HG03520 (cell line): ENCODE results near the gene SHB.

Source experiments
- ATAC-seq: cut with Tn5 transposase; IDR thresholded peaks from one replicate; pipeline ENCODE4 v1.9.1; 2021; ENCODE audit warnings: mild to moderate bottlenecking, moderate library complexity; ENCODE audit not compliant: unreplicated experiment

SHB gene, protein sequence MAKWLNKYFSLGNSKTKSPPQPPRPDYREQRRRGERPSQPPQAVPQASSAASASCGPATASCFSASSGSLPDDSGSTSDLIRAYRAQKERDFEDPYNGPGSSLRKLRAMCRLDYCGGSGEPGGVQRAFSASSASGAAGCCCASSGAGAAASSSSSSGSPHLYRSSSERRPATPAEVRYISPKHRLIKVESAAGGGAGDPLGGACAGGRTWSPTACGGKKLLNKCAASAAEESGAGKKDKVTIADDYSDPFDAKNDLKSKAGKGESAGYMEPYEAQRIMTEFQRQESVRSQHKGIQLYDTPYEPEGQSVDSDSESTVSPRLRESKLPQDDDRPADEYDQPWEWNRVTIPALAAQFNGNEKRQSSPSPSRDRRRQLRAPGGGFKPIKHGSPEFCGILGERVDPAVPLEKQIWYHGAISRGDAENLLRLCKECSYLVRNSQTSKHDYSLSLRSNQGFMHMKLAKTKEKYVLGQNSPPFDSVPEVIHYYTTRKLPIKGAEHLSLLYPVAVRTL

DNA sequence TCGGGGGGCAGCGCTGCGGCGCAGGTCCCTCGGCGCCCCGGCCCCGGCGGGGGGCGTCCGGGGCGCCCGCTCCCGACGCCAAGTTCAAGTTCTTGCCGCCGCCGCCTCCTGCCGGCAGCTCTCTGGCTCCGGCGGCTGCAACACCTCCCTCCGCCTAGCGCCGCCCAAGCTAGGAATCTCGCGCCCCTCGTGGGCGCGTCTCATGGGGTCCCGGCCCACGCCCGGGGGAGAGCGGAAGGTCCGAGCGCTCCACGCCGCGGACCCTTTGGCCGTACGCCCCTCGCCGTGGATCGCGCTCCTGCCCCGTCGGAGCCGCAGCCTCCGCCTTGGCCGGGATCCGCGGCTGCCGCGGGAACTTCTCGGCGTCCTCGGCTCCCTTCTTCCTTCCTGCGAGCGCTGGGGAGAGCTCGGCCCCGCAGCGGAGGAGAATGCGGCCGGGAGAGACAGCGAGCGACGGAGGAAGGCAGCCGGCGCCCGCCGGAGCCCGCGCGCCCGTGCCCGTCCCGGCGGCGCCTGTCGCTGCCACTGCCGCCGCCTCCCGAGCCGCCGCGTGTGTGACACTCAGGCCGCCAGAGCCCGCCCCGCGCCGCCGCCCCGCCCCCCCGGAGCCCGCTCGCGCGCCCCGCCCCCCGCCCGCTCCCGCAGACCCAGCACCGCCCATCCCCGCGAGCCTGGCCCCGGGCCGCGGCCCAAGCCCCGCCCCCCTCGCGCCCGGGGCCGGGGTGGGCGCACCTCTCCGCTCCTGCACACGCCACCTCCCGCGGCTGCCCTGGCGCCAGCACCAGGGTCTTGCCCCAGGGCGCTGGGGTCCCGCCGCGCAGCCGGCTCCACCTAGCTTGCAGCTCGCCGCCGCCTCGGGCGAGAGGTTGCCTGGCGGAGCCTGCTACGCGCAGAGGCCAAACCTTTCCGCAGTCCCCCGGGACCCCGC is at the start of gene SHB:
Gene SHB (minus strand): TSS at position 527 of the 928 bp plus-strand sequence. CDS start 582 bp downstream, outside the sequence.
- ATAC-seq = peak; percentile 46

- no peak for ATAC-seq
Measured at GRCh38 chr9:38117651-38118050, 48.6 kb upstream of the SHB start.

DNA sequence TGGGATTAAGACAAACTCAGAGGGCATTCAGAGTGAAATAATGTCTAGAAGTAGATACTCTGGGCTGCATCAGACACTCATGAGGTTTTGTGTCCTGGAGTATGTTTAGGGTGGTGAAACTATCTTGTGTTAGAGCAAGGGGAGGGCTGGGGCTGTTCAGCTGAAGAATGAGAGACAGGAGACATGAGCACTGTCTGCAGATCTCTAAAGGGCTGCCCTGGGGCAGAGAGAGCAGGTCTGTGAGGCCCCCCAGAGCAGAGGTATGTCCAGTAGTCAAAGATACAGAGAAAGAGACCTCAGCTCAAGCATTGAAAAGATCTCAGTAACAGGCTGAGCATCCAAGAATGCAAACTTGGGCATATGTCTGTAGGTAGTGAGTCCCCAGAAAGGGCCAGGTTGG is 45.9 kb upstream of the SHB start:
- ATAC-seq = no peak

- ATAC-seq = no peak
Measured at GRCh38 chr9:38112456-38112855, 43.4 kb upstream of the SHB start.

DNA sequence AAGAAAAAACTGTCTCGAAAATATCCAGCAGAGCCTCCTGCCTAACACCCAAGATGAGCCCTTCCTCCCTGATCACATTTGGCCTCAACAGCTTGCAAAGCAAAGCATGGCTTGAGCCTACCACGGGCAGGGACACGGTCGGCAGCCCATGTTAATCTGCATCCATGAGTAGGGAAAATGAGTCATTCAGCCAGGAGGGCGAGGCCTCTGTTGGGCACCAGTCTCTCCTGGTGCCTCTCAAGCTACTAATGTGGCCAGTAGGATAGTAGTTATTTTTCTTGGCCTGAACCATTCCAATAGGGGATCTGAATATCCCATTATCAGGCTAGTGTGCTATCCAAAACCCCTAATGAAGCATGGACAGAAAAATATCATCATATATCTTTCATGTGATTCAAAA is 43.0 kb upstream of the SHB start:
- no peak for ATAC-seq

GRCh38 chr9:38110476-38110875 is 41.4 kb upstream of the SHB start:
- ATAC-seq = no peak

GRCh38 chr9:38109601-38110000 is 40.6 kb upstream of the SHB start:
- ATAC-seq = no peak

DNA sequence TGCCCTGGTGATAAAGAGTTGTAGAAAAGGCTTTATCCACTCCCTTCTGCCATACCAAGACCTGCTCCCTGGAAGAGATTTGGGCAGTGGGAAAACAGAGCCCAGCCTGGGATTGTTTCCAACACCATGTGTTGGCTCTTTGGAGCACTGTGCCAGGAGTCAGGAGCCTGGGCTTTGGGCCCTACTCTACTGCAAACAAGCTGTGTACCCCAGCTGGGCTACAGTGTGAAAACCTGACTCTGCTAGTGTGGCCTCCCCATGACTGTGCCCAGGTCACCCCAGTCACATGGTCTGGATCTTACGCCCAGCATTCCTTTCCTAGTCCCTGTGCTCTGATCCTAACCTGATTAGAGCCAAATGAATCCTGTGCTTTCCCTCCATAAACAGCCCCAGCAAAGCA is 39.3 kb upstream of the SHB start:
- no peak for ATAC-seq

DNA sequence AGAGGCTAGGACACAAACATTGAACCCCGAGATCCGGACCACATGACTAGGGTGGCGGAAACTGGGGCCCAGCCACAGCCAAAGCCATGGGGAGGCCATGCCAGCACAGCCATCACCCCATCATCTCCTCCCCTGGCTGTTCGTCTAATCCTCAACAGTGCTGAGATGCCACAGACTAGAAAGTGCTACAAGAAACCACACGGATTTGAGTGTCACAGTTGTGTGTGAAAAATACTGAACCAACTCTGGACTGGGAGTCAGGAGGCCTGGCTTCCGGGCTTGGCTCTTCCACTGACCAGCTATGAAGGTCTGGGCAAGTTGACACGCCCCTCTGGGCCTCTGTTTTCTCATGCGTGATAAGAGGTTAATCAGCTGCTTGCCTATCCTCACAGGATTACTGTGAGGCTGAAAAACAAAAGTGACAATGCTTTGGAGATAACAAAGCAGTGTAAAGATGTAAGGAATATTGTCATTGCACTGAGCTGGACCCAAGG is 38.8 kb upstream of the SHB start:
- ATAC-seq = no peak

DNA sequence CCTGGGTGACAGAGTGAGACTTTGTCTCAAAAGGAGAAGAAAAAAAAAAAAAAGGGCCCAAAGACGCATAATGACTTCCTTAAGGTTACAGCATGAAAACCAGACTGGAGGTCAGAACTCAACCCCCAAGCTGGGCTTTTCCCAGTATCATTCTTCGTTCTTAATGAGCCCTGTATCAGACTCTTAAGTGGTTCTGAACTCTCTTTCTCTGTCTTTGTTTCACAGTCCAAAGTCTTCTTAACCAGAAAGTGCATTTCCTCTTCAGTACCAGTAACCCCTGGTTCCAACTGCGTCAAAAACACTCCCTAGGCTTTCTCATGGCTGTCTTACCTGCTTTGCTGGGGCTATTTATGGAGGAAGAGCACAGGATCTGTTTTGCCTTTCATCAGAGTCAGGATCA is 38.4 kb upstream of the SHB start:
- ATAC-seq = no peak

GRCh38 chr9:38106488-38106887 is 37.5 kb upstream of the SHB start:
- ATAC-seq = no peak

- no peak for ATAC-seq
Measured at GRCh38 chr9:38103340-38103739, 34.3 kb upstream of the SHB start.

DNA sequence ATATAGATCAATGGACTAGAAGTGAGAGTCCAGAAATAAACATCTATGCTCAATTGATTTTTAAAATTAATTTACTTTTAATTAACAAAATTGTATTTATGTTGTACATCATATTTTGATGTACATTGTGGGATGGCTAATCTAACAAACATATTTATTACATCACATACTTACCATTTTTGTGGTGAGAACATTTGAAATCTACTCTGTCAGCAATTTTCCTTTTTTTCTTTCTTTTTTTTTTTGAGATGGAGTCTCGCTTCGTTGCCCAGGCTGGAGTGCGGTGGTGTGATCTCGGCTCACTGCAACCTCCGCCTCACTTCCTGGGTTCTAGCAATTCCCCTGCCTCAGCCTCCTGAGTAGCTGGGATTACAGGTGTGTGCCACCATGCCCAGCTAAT is 32.4 kb upstream of the SHB start:
- no peak for ATAC-seq

- ATAC-seq = no peak
Measured at GRCh38 chr9:38096238-38096805, 27.3 kb upstream of the SHB start.

DNA sequence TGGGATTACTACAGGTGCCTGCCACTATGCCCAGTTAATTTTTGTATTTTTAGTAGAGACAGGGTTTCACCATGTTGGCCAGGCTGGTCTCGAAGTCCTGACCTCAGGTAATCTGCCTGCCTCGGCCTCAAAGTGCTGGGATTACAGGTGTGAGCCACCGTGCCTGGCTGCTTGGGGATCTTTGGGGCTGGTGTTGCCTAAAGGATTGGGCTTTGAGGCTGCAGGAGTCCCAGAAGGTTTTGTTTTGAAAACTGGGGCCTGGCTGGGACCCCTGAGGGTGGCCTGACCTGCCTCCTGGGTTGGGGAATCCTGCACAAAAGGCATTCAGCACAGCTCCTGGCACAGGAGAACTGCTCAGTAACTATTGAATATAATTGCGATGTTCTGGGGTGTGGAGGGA is 25.1 kb upstream of the SHB start:
- no peak for ATAC-seq

- ATAC-seq = no peak
Measured at GRCh38 chr9:38092656-38093055, 23.6 kb upstream of the SHB start.

DNA sequence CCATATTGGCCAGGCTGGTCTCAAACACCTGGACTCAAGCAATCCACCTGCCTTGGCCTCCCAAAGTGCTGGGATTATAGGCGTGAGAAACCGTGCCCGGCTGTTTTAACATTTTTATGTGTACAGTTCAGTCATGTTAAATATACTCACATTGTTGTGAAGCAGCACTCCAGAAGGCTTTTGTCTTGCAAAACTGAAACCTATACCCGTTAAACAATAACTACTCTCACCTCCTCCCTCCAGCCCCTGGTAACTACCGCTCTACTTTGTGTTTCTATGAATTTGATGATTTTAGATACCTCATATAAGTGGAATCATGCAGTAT is 23.1 kb upstream of the SHB start:
- ATAC-seq = no peak

DNA sequence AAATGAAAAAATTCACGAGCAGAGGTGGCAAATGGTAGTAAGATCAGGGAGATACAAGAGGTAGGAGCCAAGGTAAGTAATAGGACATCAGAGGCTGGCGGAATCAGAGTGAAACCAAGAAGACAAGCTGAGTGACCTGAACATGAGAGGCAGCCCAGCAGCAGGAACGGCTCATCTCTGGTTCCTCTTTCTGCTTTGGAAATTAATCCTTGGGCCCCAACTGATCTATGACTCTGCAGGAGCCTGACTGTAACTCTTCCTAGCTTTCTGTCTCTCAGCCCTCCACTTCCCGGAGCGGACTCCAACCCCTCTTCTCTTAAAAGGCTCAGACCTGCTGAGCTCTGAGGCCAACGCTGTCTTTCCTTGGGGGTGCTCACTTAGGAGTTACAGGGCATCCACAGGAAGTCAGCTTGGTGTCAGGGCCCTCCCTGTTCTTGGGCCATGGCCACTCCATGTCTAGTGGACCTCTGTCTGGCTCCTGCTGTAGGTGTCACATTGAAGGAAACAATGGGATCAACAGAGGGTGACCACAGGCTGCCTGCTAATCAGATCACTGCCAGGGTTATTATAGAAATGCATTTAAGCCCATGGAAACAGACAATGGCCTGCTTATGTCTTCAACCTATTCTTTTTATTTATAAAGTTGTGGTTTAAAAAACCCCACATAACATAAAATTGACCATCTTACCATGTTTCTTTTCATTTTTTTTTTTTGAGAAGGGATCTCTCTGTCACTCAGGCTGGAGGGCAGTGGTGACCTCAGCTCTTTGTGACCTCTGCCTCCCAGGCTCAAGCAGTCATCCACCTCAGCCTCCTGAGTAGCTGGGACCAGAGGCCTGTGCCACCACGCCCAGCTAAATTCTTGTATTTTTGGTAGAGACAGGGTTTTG is 22.5 kb upstream of the SHB start:
- ATAC-seq = peak; percentile 53

- ATAC-seq = no peak
Measured at GRCh38 chr9:38090170-38090569, 21.1 kb upstream of the SHB start.

- no peak for ATAC-seq
Measured at GRCh38 chr9:38089387-38090165, 20.5 kb upstream of the SHB start.
